ENCODE data around the gene PRRG4.
"Not testable (repeated sequence)": the region's sequence is repeated elsewhere in the genome, so short reads cannot be mapped to it uniquely, and the experiment has no call there.

PRRG4 gene

GRCh38 chr11:32817852-32818183 lies 11.9 kb upstream of the PRRG4 start:
- TF ChIP-seq, protein P1, sequence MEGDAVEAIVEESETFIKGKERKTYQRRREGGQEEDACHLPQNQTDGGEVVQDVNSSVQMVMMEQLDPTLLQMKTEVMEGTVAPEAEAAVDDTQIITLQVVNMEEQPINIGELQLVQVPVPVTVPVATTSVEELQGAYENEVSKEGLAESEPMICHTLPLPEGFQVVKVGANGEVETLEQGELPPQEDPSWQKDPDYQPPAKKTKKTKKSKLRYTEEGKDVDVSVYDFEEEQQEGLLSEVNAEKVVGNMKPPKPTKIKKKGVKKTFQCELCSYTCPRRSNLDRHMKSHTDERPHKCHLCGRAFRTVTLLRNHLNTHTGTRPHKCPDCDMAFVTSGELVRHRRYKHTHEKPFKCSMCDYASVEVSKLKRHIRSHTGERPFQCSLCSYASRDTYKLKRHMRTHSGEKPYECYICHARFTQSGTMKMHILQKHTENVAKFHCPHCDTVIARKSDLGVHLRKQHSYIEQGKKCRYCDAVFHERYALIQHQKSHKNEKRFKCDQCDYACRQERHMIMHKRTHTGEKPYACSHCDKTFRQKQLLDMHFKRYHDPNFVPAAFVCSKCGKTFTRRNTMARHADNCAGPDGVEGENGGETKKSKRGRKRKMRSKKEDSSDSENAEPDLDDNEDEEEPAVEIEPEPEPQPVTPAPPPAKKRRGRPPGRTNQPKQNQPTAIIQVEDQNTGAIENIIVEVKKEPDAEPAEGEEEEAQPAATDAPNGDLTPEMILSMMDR (IDR thresholded peaks at IDR 0.05; ENCODE audit: control extremely low read depth, extremely low read depth, low read depth, missing control alignments), result no peak
- DNase-seq (ENCODE audit: extremely low spot score), result no peak
- ChIA-PET CTCF (interaction anchor here (3.8 kb wide), 1 partner anchor 9 kb away, joined by 14 read pairs; no protein-coding TSS in a partner anchor), POLR2A (no interaction called here)

DNA sequence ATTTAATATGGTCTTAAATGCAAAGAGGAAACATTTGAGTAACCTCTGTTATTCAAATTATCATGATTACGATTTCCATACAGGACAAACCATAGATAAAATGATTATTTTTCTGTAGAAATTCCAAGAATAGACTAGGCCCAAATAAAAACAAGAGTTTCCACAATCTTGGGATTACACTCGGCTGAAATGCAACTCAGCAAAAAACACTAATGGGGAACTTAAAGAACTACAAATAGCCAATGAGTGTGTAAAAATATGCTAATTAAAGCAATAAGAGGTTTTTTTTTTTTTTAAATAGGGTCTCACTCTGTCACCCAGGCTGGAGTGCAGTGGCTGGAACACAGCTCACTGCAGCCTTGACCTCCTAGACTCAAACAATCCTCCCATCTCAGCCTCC lies 10.5 kb upstream of the PRRG4 start:
- ChIA-PET CTCF (interaction anchor here (3.8 kb wide), 1 partner anchor 10 kb away, joined by 14 read pairs; no protein-coding TSS in a partner anchor), POLR2A (no interaction called here)
- no peak for DNase-seq (ENCODE audit: extremely low spot score)
- TF ChIP-seq, protein P1 (IDR thresholded peaks at IDR 0.05; ENCODE audit: control extremely low read depth, extremely low read depth, low read depth, missing control alignments), result no peak

DNA sequence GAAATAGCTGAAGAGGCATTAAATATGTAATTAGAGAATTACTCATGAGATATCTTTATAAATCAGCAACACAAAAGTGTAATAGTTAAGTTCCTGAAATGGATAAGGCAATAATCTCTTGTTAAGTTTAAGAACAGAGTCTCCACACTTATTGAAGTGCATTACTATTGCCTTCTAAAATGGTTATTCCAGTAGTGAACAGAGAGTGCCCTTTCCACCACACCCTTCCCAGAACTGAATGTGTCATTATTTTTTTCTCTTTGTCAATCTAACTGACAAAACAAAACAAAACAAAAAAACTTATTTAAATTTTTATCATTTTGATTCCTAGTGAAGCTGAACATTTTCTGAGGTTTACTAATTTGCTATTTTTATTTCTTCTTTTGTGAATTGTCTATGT lies 9.2 kb upstream of the PRRG4 start:
- TF ChIP-seq, protein P1 (IDR thresholded peaks at IDR 0.05; ENCODE audit: control extremely low read depth, extremely low read depth, low read depth, missing control alignments), result no peak
- CTCF ChIA-PET, result interaction anchor here (3.8 kb wide), 1 partner anchor 12 kb away, joined by 14 read pairs; no protein-coding TSS in a partner anchor
- POLR2A ChIA-PET, result no interaction called here
- no peak for DNase-seq (ENCODE audit: extremely low spot score)

DNA sequence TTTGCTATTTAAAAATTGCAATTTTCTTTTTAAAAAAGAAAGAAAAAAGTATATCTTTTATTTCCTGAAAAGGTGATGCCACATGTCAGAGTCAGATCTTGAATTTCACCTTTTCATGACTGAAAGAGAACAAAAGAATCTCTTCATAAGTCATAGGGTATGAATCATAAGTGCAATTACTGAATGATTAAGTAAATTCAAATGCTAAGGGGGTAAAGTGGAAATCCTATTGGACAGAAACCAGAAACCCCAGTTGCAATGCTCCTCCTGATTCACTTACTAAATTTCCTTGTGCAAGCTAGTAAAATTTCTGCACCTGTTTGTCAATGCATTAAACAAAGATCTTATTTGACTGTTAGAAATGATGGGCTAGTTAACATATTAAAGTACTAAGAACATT lies 8.2 kb upstream of the PRRG4 start:
- ChIA-PET CTCF (interaction anchor here (1.0 to 1.2 kb wide), 2 partner anchors 10 to 13 kb away, joined by 4 read pairs; no protein-coding TSS in a partner anchor), POLR2A (no interaction called here)
- TF ChIP-seq, protein P1 (IDR thresholded peaks at IDR 0.05; ENCODE audit: control extremely low read depth, extremely low read depth, low read depth, missing control alignments), result no peak
- no peak for DNase-seq (ENCODE audit: extremely low spot score)

DNA sequence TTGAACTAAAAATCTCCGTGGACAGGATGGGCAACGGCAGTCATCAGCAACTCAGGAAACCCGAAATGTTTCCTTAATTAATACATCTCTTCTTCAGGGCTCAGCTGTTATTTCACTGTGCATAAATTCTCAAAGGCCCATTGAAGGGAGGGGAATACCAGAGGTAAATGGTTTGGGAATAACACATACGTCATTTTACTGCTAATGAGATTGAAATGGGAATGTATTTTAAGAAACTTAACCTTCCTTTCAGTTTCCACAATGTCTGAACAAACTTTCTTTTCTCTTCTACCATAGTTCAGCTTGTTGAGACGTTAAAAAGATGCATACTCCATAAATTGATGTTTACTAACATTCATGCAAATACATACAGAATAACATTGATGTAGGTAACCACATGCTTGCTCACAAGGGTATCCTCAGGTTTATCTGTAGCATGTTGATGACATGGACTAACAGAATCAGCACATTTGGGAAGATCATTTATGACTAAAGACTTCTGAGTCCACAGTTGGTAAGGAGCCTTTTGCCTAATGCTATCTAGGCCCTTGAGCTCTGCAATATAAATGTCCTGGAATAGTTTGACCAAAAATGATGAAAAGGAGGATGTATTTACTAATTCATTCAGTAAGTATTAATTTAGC lies 7.7 kb upstream of the PRRG4 start:
- no peak for DNase-seq (ENCODE audit: extremely low spot score)
- CTCF ChIA-PET, result interaction anchor here (0.9 to 1.2 kb wide), 3 partner anchors 10 to 15 kb away, joined by 4 read pairs; no protein-coding TSS in a partner anchor
- POLR2A ChIA-PET, result no interaction called here
- TF ChIP-seq, protein P1 (IDR thresholded peaks at IDR 0.05; ENCODE audit: control extremely low read depth, extremely low read depth, low read depth, missing control alignments), result no peak

DNA sequence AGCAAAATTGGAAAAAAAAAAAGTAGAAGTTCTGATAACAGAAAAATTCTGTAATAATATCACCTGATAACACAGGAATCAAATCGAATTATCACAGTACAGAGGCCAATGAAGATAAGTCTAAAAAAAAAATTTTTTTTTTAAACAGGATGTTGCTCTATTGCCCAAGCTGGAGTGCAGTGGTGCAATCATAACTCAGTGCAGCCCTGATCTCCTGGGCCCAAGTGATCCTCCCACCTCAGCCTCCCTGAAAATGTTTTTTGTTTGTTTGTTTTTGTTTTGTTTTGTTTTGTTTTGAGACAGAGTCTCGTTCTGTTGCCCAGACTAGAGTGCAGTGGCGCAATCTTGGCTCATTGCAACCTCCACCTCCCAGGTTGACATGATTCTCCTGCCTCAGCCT lies 6.1 kb upstream of the PRRG4 start:
- DNase-seq (ENCODE audit: extremely low spot score); POLR2A ChIA-PET: not testable (repeated sequence)
- CTCF ChIA-PET, result interaction anchor here (1.6 kb wide), 1 partner anchor 14 kb away, joined by 5 read pairs; no protein-coding TSS in a partner anchor

GRCh38 chr11:32826113-32826512 lies 3.6 kb upstream of the PRRG4 start:
- TF ChIP-seq, protein P1 (IDR thresholded peaks at IDR 0.05; ENCODE audit: control extremely low read depth, extremely low read depth, low read depth, missing control alignments), result no peak
- DNase-seq (ENCODE audit: extremely low spot score), result no peak
- ChIA-PET POLR2A (no interaction called here), CTCF (interaction anchor here (1.0 to 1.6 kb wide), 3 partner anchors 9 to 17 kb away, joined by 3 to 5 read pairs (median 3); no protein-coding TSS in a partner anchor)

Data from GM10248 (cell line).